Caco-2 (cell line): ENCODE measurements around the gene ARV1. TPM values are rescaled to one million over a fixed set of nuclear protein-coding genes. Genes with fewer than 3 reads are reported as not detected.
"Not testable (repeated sequence)": the region's sequence is repeated elsewhere in the genome, so short reads cannot be mapped to it uniquely, and the experiment has no call there.

Experiments
- BruUV-seq: library from RNA; stranded (reverse); fragments of 400-500 nt; replicated peaks from 2 replicates; lab custom pipeline; 2021; lab: Mats Ljungman, UMichigan
- CTCF ChIA-PET: fragments of 300-600 bp; sonication (Branson Sonifier 250); formaldehyde crosslinking; loops from one replicate; lab custom pipeline; 2022; ENCODE audit warnings: antibody characterized with exemption; lab: Charles Lee
- POLR2A ChIA-PET: fragments of 300-600 bp; sonication (Branson Sonifier 250); formaldehyde crosslinking; loops from one replicate; lab custom pipeline; 2022; ENCODE audit warnings: antibody characterized with exemption; lab: Charles Lee
- DNase-seq, 2 experiments: peaks; one replicate each; pipeline versions ENCODE4 v3.0.0 to v3.0.0-alpha.2; 2020 to 2022
- H3K27me3 ChIP-seq: replicated peaks from 2 replicates; pipeline ENCODE4 v1.6.0; 2011; ENCODE audit warnings: low read length; ENCODE audit not compliant: control insufficient read depth, insufficient read depth
- H3K36me3 ChIP-seq: 2 replicates; pipeline ENCODE4 v1.5.1; 2011; ENCODE audit warnings: low read length; ENCODE audit not compliant: control insufficient read depth, insufficient read depth
- H3K4me1 ChIP-seq: fragments of 250-450 bp; sonication (Bioruptor Pico); 2 replicates; pipeline ENCODE4 v1.5.1; 2020; ENCODE audit warnings: mild to moderate bottlenecking
- H3K4me3 ChIP-seq: 2 replicates; pipeline ENCODE4 v1.5.1; 2011; ENCODE audit warnings: low read depth, mild to moderate bottlenecking, control low read depth, low read length
- H3K9me3 ChIP-seq: fragments of 250-450 bp; sonication (Bioruptor Pico); 2 replicates; pipeline ENCODE4 v1.5.1; 2020; ENCODE audit warnings: mild to moderate bottlenecking, moderate library complexity
- H3K27ac Mint-ChIP-seq: one replicate; pipeline ENCODE4 v1.8.0; 2022; ENCODE audit warnings: mixed read lengths; ENCODE audit not compliant: unreplicated experiment
- H3K27me3 Mint-ChIP-seq: one replicate; pipeline ENCODE4 v1.8.0; 2022; ENCODE audit warnings: mixed read lengths; ENCODE audit not compliant: insufficient read depth, unreplicated experiment
- H3K36me3 Mint-ChIP-seq: one replicate; pipeline ENCODE4 v1.8.0; 2022; ENCODE audit warnings: mild to moderate bottlenecking, mixed read lengths; ENCODE audit not compliant: insufficient read depth, unreplicated experiment
- H3K4me1 Mint-ChIP-seq: one replicate; pipeline ENCODE4 v1.8.0; 2022; ENCODE audit warnings: low read depth, mixed read lengths; ENCODE audit not compliant: unreplicated experiment
- H3K4me3 Mint-ChIP-seq: one replicate; pipeline ENCODE4 v1.8.0; 2022; ENCODE audit warnings: mild to moderate bottlenecking, moderate library complexity, mixed read lengths; ENCODE audit not compliant: unreplicated experiment
- H3K9me3 Mint-ChIP-seq: one replicate; pipeline ENCODE4 v1.8.0; 2022; ENCODE audit warnings: mixed read lengths; ENCODE audit not compliant: unreplicated experiment
- intact Hi-C: fragments of 100-400 bp; cut with micrococcal nuclease; formaldehyde crosslinking; loops from one replicate; pipeline ENCODE4 v1.10.0; 2022; ENCODE audit not compliant: unreplicated experiment
- total RNA-seq: library from RNA; stranded (reverse); gene quantifications from 2 replicates; pipeline ENCODE4 v1.2.3, GENCODE V29; 2022
- TF ChIP-seq, protein P1 (sequence below), 2 experiments: fragments of 200-600 bp in 1 of 2; IDR thresholded peaks; 1 replicate in 1 of 2; 2 replicates in 1 of 2; pipeline versions ENCODE4 v1.5.1 to v1.8.0; 2011 to 2022; ENCODE audit warnings: antibody characterized with exemption in 1 of 2, control low read depth in 1 of 2, inconsistent platforms in 1 of 2, low read depth in 1 of 2, low read length in 1 of 2, mild to moderate bottlenecking in 1 of 2, moderate library complexity in 1 of 2; ENCODE audit not compliant: insufficient read depth in 1 of 2, severe bottlenecking in 1 of 2, unreplicated experiment in 1 of 2

Gene ARV1
- total RNA-seq, 1 experiment from 2014 or later: 9.8 TPM

GRCh38 chr1:231045286-231045685 is 66.4 kb downstream of the ARV1 start:
- H3K27me3 Mint-ChIP-seq: no peaks in the 10 kb centered on the region
- H3K36me3 Mint-ChIP-seq: peaks cover 3% of the 10 kb centered on the region
- intact Hi-C loops: no loop called here
- no peaks in the 10 kb centered on the region for H3K9me3 Mint-ChIP-seq
- no peaks in the 10 kb centered on the region for H3K27me3 ChIP-seq
- POLR2A ChIA-PET: no interaction called here
- H3K4me1 ChIP-seq: peaks cover 35% of the 10 kb centered on the region
- H3K27ac Mint-ChIP-seq: peak overlapping the region; percentile 82
- DNase-seq: no peak
- TF ChIP-seq, protein P1, sequence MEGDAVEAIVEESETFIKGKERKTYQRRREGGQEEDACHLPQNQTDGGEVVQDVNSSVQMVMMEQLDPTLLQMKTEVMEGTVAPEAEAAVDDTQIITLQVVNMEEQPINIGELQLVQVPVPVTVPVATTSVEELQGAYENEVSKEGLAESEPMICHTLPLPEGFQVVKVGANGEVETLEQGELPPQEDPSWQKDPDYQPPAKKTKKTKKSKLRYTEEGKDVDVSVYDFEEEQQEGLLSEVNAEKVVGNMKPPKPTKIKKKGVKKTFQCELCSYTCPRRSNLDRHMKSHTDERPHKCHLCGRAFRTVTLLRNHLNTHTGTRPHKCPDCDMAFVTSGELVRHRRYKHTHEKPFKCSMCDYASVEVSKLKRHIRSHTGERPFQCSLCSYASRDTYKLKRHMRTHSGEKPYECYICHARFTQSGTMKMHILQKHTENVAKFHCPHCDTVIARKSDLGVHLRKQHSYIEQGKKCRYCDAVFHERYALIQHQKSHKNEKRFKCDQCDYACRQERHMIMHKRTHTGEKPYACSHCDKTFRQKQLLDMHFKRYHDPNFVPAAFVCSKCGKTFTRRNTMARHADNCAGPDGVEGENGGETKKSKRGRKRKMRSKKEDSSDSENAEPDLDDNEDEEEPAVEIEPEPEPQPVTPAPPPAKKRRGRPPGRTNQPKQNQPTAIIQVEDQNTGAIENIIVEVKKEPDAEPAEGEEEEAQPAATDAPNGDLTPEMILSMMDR (IDR thresholded peaks at IDR 0.05; ENCODE audit: insufficient read depth in 1 of 2, low read depth in 1 of 2, low read length in 1 of 2, severe bottlenecking in 1 of 2, unreplicated experiment in 1 of 2): no peak
- H3K9me3 ChIP-seq: 0 out of 2 replicates have a peak, but pooled peaks cover 4% of the 10 kb centered on the region
- peak overlapping the region; percentile 69 for H3K4me3 Mint-ChIP-seq
- CTCF ChIA-PET: interaction anchor here (0.6 to 1.0 kb wide), 2 partner anchors 96 to 166 kb away, joined by 3 to 5 read pairs; no protein-coding TSS in a partner anchor
- H3K4me1 Mint-ChIP-seq: peaks cover 53% of the 10 kb centered on the region
- no peaks in the 10 kb centered on the region for H3K36me3 ChIP-seq
- H3K4me3 ChIP-seq: no peak overlapping the region
- no TSS peak for BruUV-seq

DNA sequence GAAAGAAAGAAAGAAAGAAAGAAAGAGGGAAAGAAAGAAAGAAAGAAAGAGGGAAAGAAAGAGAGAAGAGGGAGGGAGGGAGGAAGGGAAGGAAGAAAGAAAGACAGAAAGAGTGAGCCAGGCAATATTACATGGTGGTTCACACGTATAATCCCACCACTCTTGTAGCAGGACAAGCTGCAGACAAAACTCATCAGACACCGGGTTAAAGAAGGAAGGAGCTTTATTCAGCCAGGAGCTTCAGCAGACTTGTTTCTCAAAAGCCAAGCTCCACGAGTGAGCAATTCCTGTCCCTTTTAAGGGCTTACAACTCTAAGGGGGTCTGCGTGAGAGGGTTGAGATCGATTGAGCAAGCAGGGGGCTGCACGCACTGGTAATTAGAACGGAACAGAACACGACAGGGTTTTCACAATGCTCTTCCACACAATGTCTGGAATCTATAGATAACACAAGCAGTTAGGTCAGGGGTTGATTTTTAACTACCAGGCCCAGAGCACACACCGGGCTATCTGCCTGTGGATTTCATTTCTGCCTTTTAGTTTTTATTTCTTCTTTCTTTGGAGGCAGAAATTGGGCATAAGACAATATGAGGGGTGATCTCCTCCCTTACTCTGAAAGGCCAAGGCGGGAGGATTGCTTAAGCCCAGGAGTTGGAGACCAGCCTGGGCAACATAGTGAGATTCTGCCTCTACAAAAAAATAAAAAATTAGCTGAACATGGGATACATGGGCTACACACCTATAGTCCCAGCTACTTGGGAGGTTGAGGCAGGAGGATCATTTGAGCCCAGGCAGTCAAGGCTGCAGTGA is 67.2 kb downstream of the ARV1 start:
- H3K27me3 Mint-ChIP-seq, intact Hi-C loops, H3K9me3 Mint-ChIP-seq, BruUV-seq, H3K36me3 Mint-ChIP-seq, H3K4me3 ChIP-seq, H3K36me3 ChIP-seq, H3K9me3 ChIP-seq, H3K27me3 ChIP-seq: not testable (repeated sequence)
- ChIA-PET CTCF (interaction anchor here (0.6 to 1.0 kb wide), 2 partner anchors 95 to 165 kb away, joined by 3 to 5 read pairs; no protein-coding TSS in a partner anchor), POLR2A (interaction anchor here (0.5 kb wide), 1 partner anchor 10 kb away, joined by 3 read pairs; no protein-coding TSS in a partner anchor)
- Mint-ChIP-seq H3K4me1 (peaks cover 51% of the 10 kb centered on the region), H3K4me3 (peak overlapping the region; percentile 69), H3K27ac (peak overlapping the region; percentile 82)
- peak in 1 of 2 experiments; percentile 17 for DNase-seq
- H3K4me1 ChIP-seq: peaks cover 31% of the 10 kb centered on the region

DNA sequence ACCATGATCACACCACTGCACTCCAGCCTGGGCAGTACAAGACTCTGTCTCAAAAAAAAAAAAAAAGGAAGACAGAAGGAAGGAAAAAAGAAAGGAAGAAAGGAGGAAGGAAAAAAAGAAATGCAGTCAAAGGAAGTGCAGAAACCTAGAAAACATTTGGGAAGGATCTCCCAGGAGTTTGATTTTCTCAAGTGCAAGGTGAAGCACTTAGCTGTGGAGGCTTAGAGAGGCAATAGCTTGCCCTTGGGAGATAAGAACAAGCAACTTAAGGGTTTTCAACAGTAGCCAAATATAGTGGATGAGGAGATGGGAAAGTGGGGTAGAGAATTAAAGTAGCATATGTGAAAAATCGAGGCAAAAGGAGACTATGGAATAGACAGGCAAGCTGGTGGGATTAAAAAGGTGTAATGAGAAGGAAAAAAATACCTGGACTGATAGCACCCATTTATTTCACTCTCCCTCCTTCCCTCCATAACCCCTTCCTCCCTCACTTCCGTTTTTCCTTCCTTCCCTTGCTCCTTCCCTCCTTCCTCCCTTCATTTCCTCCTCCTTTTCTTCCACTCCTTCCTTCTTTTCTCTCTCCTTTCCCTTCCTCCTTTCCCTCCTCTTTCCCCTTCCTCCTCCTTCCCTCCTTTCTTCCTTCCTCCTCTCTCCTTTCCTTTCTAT is 68.0 kb downstream of the ARV1 start:
- peak overlapping the region; percentile 82 for H3K27ac Mint-ChIP-seq
- no peaks in the 10 kb centered on the region for H3K27me3 Mint-ChIP-seq
- H3K4me1 Mint-ChIP-seq: peaks cover 46% of the 10 kb centered on the region
- H3K36me3 ChIP-seq: no peaks in the 10 kb centered on the region
- CTCF ChIA-PET: no interaction called here
- intact Hi-C loops: no loop called here
- TF ChIP-seq, protein P1 (IDR thresholded peaks at IDR 0.05; ENCODE audit: insufficient read depth in 1 of 2, low read depth in 1 of 2, low read length in 1 of 2, severe bottlenecking in 1 of 2, unreplicated experiment in 1 of 2): no peak
- POLR2A ChIA-PET: interaction anchor here (0.7 kb wide), 1 partner anchor 108 kb away, joined by 5 read pairs; no protein-coding TSS in a partner anchor
- H3K4me3 Mint-ChIP-seq: no peak overlapping the region
- H3K9me3 ChIP-seq: 0 out of 2 replicates have a peak, but pooled peaks cover 4% of the 10 kb centered on the region
- DNase-seq: no peak
- H3K4me1 ChIP-seq: peaks cover 29% of the 10 kb centered on the region
- no peaks in the 10 kb centered on the region for H3K9me3 Mint-ChIP-seq
- H3K27me3 ChIP-seq: no peaks in the 10 kb centered on the region
- no peak overlapping the region for H3K4me3 ChIP-seq
- no peaks in the 10 kb centered on the region for H3K36me3 Mint-ChIP-seq
- no TSS peak for BruUV-seq

DNA sequence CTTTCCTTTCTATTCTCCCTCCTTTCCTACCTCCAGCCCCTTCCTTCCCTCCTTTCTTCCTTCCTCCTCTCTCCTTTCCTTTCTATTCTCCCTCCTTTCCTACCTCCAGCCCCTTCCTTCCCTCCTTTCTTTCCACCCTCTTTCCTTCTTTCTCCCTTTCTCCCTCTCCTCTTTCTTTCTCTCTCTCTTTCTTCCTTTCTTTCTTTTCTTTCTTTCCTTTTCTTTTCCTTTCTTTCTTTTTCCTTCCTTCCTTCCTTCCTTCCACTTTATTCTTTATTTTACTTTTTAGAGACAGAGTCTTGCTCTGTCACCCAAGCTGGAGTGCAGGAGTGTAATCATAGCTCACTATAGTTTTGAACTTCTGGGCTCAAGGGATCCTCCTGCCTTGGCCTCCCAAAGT is 68.6 kb downstream of the ARV1 start:
- POLR2A ChIA-PET, H3K9me3 ChIP-seq, H3K9me3 Mint-ChIP-seq, H3K27me3 Mint-ChIP-seq, H3K36me3 ChIP-seq, H3K4me3 Mint-ChIP-seq, H3K27me3 ChIP-seq, CTCF ChIA-PET, H3K4me3 ChIP-seq, intact Hi-C loops, H3K36me3 Mint-ChIP-seq, DNase-seq, BruUV-seq: not testable (repeated sequence)
- H3K27ac Mint-ChIP-seq: peak overlapping the region; percentile 66
- peaks cover 29% of the 10 kb centered on the region for H3K4me1 ChIP-seq
- peaks cover 46% of the 10 kb centered on the region for H3K4me1 Mint-ChIP-seq

- H3K9me3 ChIP-seq, H3K9me3 Mint-ChIP-seq, H3K27me3 Mint-ChIP-seq, DNase-seq, CTCF ChIA-PET, H3K4me3 ChIP-seq, H3K36me3 ChIP-seq, H3K4me3 Mint-ChIP-seq, H3K36me3 Mint-ChIP-seq, H3K27me3 ChIP-seq, BruUV-seq, H3K27ac Mint-ChIP-seq, POLR2A ChIA-PET, intact Hi-C loops: not testable (repeated sequence)
- H3K4me1 ChIP-seq: peaks cover 29% of the 10 kb centered on the region
- H3K4me1 Mint-ChIP-seq: peaks cover 46% of the 10 kb centered on the region
Observed at GRCh38 chr1:231048419-231048818, 69.5 kb downstream of the ARV1 start.
